HEK293T (cell line): ENCODE results near the gene DOCK2.

Source experiments
- BHLHE40 ChIP-seq: fragments of 450-650 bp; IDR thresholded peaks from 2 replicates; pipeline ENCODE4 v1.6.1; 2016; ENCODE audit warnings: mild to moderate bottlenecking, moderate library complexity, borderline replicate concordance
- ELF4 ChIP-seq: fragments of 450-650 bp; IDR thresholded peaks from 2 replicates; pipeline ENCODE4 v1.6.1; 2017; ENCODE audit warnings: antibody characterized with exemption
- FOXA1 ChIP-seq: fragments of 450-650 bp; IDR thresholded peaks from 2 replicates; pipeline ENCODE4 v1.6.1; 2016; ENCODE audit warnings: mild to moderate bottlenecking
- FOXK2 ChIP-seq: fragments of 450-650 bp; IDR thresholded peaks from 2 replicates; pipeline ENCODE4 v1.6.1; 2016; ENCODE audit warnings: mild to moderate bottlenecking
- HDGF ChIP-seq: fragments of 450-650 bp; IDR thresholded peaks from 2 replicates; pipeline ENCODE4 v1.6.1; 2017; ENCODE audit warnings: antibody characterized with exemption, borderline replicate concordance
- SUZ12 ChIP-seq: fragments of 450-650 bp; IDR thresholded peaks from 2 replicates; pipeline ENCODE4 v1.6.1; 2016; ENCODE audit warnings: mild to moderate bottlenecking

DNA sequence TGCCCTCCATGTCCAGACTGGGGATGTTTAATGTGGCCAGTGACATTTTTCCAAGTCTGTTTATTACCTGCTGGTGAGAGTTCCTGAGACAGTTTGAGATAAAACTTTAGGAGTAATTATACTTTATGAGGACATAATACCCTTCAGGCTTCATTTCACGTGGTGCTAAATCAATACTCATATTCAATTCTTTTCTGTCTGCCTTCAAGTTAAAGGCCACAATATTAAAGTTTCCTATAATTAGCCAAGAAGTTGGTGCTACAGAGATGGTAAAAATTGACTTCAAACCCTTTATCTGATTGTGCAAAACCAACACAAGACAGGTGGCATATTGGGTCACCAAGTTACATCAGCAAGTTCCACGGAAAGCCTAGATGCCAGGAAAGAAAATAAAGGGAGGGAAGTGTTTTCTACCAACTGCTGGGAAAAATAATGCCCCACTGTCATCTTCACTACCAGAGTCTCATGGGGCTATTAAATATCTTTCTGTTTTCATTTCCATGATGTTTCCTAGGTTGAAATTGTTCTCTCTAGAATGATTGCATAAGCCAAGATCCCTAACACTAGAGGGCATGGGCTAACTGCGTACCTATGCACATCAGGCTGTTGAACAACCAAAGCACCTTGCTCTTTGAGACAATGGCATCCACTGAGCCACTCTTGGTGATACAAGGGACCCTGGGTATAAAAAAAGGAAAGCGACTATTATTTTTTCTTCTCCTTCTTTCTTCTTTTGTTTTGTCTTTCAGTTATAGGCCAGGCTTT, 274.6 kb downstream of the DOCK2 start:
- TF ChIP-seq ELF4: no peak
- no peak for TF ChIP-seq FOXA1
- no peak for TF ChIP-seq HDGF
- no peak for TF ChIP-seq SUZ12
- TF ChIP-seq FOXK2: no peak
- TF ChIP-seq BHLHE40: no peak
